PFSK-1 (cell line): ENCODE data around the gene MAP3K9.

ENCODE experiments used
- POLR2AphosphoS5 ChIP-seq: IDR thresholded peaks from 2 replicates; pipeline ENCODE4 v1.6.1; 2012; ENCODE audit warnings: low read depth, mild to moderate bottlenecking, control low read depth, low read length, moderate library complexity
- REST ChIP-seq, 2 experiments: IDR thresholded peaks; 2 replicates each; pipeline versions ENCODE4 v1.6.1 to v1.8.0; 2011 to 2012; ENCODE audit warnings: low read depth in 2 of 2, low read length in 2 of 2, control low read depth in 1 of 2, inconsistent platforms in 1 of 2, mild to moderate bottlenecking in 1 of 2, moderate library complexity in 1 of 2; ENCODE audit not compliant: insufficient read depth in 1 of 2
- SIN3A ChIP-seq: IDR thresholded peaks from 2 replicates; pipeline ENCODE4 v1.6.1; 2012; ENCODE audit warnings: mild to moderate bottlenecking, low read length, moderate library complexity, borderline replicate concordance; ENCODE audit not compliant: insufficient read depth
- TAF1 ChIP-seq: IDR thresholded peaks from 2 replicates; pipeline ENCODE4 v1.6.1; 2012; ENCODE audit warnings: low read length, control low read depth, borderline replicate concordance; ENCODE audit not compliant: insufficient read depth

GRCh38 chr14:70724110-70724509, 85.2 kb downstream of the MAP3K9 start:
- TF ChIP-seq SIN3A: no peak
- no peak for TF ChIP-seq POLR2AphosphoS5
- no peak for TF ChIP-seq TAF1
- TF ChIP-seq REST (IDR thresholded peaks at IDR 0.05; ENCODE audit: insufficient read depth in 1 of 2, low read depth in 2 of 2, low read length in 2 of 2): no peak
